GM19397 (cell line): ENCODE results near the gene GIMAP7.

Experiments used
- ATAC-seq: cut with Tn5 transposase; IDR thresholded peaks from one replicate; pipeline ENCODE4 v1.9.1; 2021; ENCODE audit warnings: mild to moderate bottlenecking, moderate library complexity; ENCODE audit not compliant: unreplicated experiment

The GIMAP7 gene

DNA sequence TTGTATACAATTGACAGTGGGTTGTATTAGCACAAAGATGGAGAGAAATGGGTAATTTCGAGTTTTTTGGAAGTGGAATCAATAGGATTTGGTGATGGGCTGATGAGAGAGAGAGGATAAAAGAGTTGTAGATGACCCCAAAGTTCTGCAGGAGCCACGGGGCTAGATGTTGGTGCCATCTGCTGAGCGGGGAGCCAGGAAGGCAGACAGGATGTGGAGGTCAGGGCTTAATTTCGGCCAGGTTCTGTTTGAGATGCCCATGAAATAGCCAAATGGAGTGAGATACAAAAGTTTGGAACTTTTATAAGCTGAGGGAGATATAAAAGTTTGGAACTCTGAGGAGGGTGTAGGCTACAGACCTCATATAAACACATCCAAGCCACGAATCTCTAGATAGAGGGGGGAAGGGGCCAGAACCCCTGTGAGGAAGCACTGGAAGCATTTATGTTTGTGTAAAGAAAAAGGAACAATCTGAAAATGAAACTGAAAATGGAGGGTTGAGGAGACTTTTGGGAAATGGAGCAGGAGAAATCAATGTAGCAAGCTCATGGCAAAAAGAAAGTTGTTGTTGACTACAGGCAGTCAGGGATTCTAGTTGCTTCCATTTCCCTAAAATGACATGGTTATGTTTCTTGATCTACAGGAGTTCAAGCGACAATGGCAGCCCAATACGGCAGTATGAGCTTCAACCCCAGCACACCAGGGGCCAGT is 54.7 kb downstream of the GIMAP7 start:
- ATAC-seq, result no peak
